Central memory CD4-positive, alpha-beta T cell (primary cell): ENCODE data around the gene OR13J1.
A peak's percentile ranks its signal among the peaks of the same experiment; 100 is the strongest.
"Not testable (repeated sequence)": the region's sequence is repeated elsewhere in the genome, so short reads cannot be mapped to it uniquely, and the experiment has no call there.

Experiments
- DNase-seq: peaks from one replicate; pipeline ENCODE4 v3.0.0; 2022
- total RNA-seq, 3 experiments: gene quantifications; one replicate each; lab custom pipeline; 2026; lab: John Stamatoyannopoulos, UW

OR13J1 gene
- total RNA-seq = 0 reads per million in 3 experiments

GRCh38 chr9:35870351-35870923 lies at the start of gene OR13J1:
OR13J1 (minus strand) TSS chr9:35870401; CDS start chr9:35870401, 0 bp downstream.
- no peak for DNase-seq

- no peak for DNase-seq
These were observed 49.2 kb upstream of the OR13J1 start for GRCh38 chr9:35919212-35920008.

- DNase-seq = no peak
These were observed 48.6 kb upstream of the OR13J1 start for GRCh38 chr9:35918780-35919179.

- DNase-seq = no peak
These were observed 47.1 kb upstream of the OR13J1 start for GRCh38 chr9:35917261-35917660.

- DNase-seq = no peak
These were observed 45.6 kb upstream of the OR13J1 start for GRCh38 chr9:35915681-35916294.

GRCh38 chr9:35914301-35914807 lies 44.2 kb upstream of the OR13J1 start:
- no peak for DNase-seq

- not testable (repeated sequence) for DNase-seq
These were observed 43.2 kb upstream of the OR13J1 start for GRCh38 chr9:35913429-35913828.

- no peak for DNase-seq
These were observed 42.7 kb upstream of the OR13J1 start for GRCh38 chr9:35912791-35913400.

- DNase-seq = no peak
These were observed 41.5 kb upstream of the OR13J1 start for GRCh38 chr9:35911690-35912089.

- peak; percentile 55 for DNase-seq
These were observed 40.6 kb upstream of the OR13J1 start for GRCh38 chr9:35910613-35911359.

GRCh38 chr9:35909687-35910612 lies 39.7 kb upstream of the OR13J1 start:
- no peak for DNase-seq

GRCh38 chr9:35909274-35909673 lies 39.1 kb upstream of the OR13J1 start, which contains the start of gene SPAAR:
SPAAR (plus strand) TSS chr9:35909490; CDS start chr9:35910464, 974 bp downstream.
- no peak for DNase-seq

GRCh38 chr9:35908504-35909125 lies 38.4 kb upstream of the OR13J1 start:
- no peak for DNase-seq

GRCh38 chr9:35907711-35908503 lies 37.7 kb upstream of the OR13J1 start:
- no peak for DNase-seq

- no peak for DNase-seq
These were observed 36.9 kb upstream of the OR13J1 start for GRCh38 chr9:35906923-35907699.

GRCh38 chr9:35905912-35906679 lies 35.9 kb upstream of the OR13J1 start, which contains the start of gene HRCT1:
HRCT1 (plus strand) TSS chr9:35906202; CDS start chr9:35906288, 86 bp downstream.
- DNase-seq = no peak

- DNase-seq = no peak
These were observed 35.0 kb upstream of the OR13J1 start for GRCh38 chr9:35905051-35905781.
